Loucy (cell line): ENCODE measurements around the gene CCDC69.
"Not testable (repeated sequence)": the region's sequence is repeated elsewhere in the genome, so short reads cannot be mapped to it uniquely, and the experiment has no call there.

ENCODE experiments used
- H2AFZ ChIP-seq: fragments of 200-600 bp; sonication (generic); 2 replicates; pipeline ENCODE4 v1.6.0; 2016; ENCODE audit warnings: antibody characterized with exemption, mild to moderate bottlenecking, low read length, moderate library complexity
- H3F3A ChIP-seq: fragments of 200-600 bp; 2 replicates; pipeline ENCODE4 v1.6.0; 2016; ENCODE audit warnings: antibody characterized with exemption, low read depth, mild to moderate bottlenecking
- H3K27me3 ChIP-seq: fragments of 200-600 bp; sonication (generic); 2 replicates; pipeline ENCODE4 v1.6.1; 2014; ENCODE audit warnings: low read length, mild to moderate bottlenecking; ENCODE audit not compliant: insufficient read depth, poor library complexity, severe bottlenecking
- H3K36me3 ChIP-seq: fragments of 200-600 bp; sonication (generic); 2 replicates; pipeline ENCODE4 v1.6.1; 2016; ENCODE audit warnings: low read length; ENCODE audit not compliant: insufficient read depth
- H3K4me1 ChIP-seq: fragments of 200-600 bp; sonication (generic); 2 replicates; pipeline ENCODE4 v1.5.1; 2014; ENCODE audit warnings: low read length, mild to moderate bottlenecking; ENCODE audit not compliant: insufficient read depth, poor library complexity, severe bottlenecking
- H3K4me2 ChIP-seq: fragments of 200-600 bp; sonication (generic); 2 replicates; pipeline ENCODE4 v1.6.0; 2014; ENCODE audit warnings: antibody characterized with exemption, low read length, low read depth, mild to moderate bottlenecking; ENCODE audit not compliant: poor library complexity, severe bottlenecking
- H3K4me3 ChIP-seq: fragments of 200-600 bp; sonication (generic); 2 replicates; pipeline ENCODE4 v1.5.1; 2014; ENCODE audit warnings: low read length, mild to moderate bottlenecking, mixed read lengths; ENCODE audit not compliant: poor library complexity, severe bottlenecking
- H3K79me2 ChIP-seq: fragments of 200-600 bp; sonication (generic); 2 replicates; pipeline ENCODE4 v1.6.1; 2014; ENCODE audit warnings: low read length; ENCODE audit not compliant: insufficient read depth
- H3K9ac ChIP-seq: fragments of 200-600 bp; sonication (generic); 2 replicates; pipeline ENCODE4 v1.6.0; 2014; ENCODE audit warnings: mild to moderate bottlenecking, low read depth, low read length, moderate library complexity; ENCODE audit not compliant: poor library complexity, severe bottlenecking
- H3K9me2 ChIP-seq: fragments of 200-600 bp; sonication (generic); replicated peaks from 2 replicates; pipeline ENCODE4 v1.6.1; 2016; ENCODE audit warnings: low read depth, low read length, mixed read lengths
- H3K9me3 ChIP-seq: fragments of 200-600 bp; sonication (generic); 2 replicates; pipeline ENCODE4 v1.6.1; 2014; ENCODE audit warnings: mild to moderate bottlenecking, antibody characterized with exemption, low read length, low read depth; ENCODE audit not compliant: insufficient read depth
- H4K20me1 ChIP-seq: fragments of 200-600 bp; sonication (generic); 2 replicates; pipeline ENCODE4 v1.6.0; 2014; ENCODE audit warnings: antibody characterized with exemption, low read length, mild to moderate bottlenecking; ENCODE audit not compliant: insufficient read depth, poor library complexity, severe bottlenecking
- EZH2phosphoT487 ChIP-seq: fragments of 200-600 bp; IDR thresholded peaks from 2 replicates; pipeline ENCODE4 v1.6.1; 2018; ENCODE audit warnings: antibody characterized with exemption, mild to moderate bottlenecking, moderate library complexity, borderline replicate concordance
- TF ChIP-seq, protein P1 (sequence below): fragments of 200-600 bp; sonication (generic); conservative IDR thresholded peaks from 2 replicates; pipeline ENCODE4 v1.5.1; 2014; ENCODE audit warnings: mild to moderate bottlenecking, antibody characterized with exemption, low read length

The CCDC69 gene

DNA sequence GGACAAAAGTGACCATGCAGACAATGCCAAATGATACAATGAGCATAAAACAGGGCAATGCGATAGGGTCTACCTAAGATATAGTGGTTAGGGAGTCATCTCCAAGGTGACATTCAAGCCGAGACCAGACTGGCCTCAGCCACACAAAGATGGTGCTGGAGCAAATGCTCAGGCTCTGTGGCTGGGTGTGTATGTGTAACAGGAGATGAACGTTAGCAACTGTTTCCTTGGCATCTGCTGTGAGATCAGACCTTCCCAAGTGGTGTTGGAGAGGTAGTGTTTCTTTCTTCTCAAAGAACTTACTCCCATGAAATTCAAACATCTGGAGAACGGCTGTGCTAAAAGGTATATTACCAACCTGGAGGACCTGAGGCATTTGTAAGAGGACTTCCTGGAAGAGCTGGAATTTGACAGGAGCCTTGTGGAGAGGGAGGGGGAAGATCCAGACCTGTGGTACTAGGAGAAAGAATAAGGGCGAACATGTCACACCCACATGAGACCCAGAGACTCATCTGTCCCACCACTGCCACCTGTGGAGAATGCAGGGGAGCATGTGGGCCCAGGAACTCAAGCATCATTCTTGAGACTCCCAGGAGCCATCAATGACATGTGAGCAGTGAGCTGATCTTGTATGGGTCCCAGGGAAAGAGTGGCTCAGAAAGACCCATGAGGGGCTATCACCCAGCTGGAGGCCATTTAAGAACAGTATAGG lies 45.0 kb downstream of the CCDC69 start:
- Histone ChIP-seq H3K27me3 (no peaks in the 10 kb centered on the region), H3K9ac (no peak overlapping the region), H3K9me2 (no peaks in the 10 kb centered on the region), H3K79me2 (no peaks in the 10 kb centered on the region), H3K4me2 (no peak overlapping the region), H3K4me3 (no peak overlapping the region), H2AFZ (no peak overlapping the region), H3K9me3 (no peaks in the 10 kb centered on the region), H4K20me1 (no peaks in the 10 kb centered on the region), H3F3A (no peaks in the 10 kb centered on the region), H3K36me3 (peaks cover 8% of the 10 kb centered on the region; the same call in 1 of the 2 replicates), H3K4me1 (no peaks in the 10 kb centered on the region)
- TF ChIP-seq, protein P1, sequence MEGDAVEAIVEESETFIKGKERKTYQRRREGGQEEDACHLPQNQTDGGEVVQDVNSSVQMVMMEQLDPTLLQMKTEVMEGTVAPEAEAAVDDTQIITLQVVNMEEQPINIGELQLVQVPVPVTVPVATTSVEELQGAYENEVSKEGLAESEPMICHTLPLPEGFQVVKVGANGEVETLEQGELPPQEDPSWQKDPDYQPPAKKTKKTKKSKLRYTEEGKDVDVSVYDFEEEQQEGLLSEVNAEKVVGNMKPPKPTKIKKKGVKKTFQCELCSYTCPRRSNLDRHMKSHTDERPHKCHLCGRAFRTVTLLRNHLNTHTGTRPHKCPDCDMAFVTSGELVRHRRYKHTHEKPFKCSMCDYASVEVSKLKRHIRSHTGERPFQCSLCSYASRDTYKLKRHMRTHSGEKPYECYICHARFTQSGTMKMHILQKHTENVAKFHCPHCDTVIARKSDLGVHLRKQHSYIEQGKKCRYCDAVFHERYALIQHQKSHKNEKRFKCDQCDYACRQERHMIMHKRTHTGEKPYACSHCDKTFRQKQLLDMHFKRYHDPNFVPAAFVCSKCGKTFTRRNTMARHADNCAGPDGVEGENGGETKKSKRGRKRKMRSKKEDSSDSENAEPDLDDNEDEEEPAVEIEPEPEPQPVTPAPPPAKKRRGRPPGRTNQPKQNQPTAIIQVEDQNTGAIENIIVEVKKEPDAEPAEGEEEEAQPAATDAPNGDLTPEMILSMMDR, result no peak
- no peak for TF ChIP-seq EZH2phosphoT487

DNA sequence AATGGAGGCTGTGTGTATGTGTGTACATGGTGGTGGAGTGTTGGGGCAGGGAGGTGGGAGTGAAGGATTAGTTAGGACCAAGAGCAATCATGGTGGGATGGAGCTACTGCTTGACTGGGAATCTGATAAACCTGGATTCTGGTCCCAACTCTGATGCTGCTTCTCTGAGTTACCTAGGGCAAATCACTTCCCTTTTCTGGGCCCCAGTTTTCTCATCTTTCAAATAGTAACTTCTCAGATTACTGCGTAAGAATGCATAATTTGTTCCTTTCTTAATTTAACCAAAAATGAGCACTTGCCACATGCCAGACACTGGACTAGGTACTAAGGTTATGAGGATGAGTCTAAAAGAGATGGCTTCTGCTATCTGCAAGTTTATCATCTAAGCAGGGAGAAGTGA lies 45.5 kb downstream of the CCDC69 start:
- H3K79me2 ChIP-seq, result no peaks in the 10 kb centered on the region
- TF ChIP-seq, protein P1, result no peak
- no peak for TF ChIP-seq EZH2phosphoT487

DNA sequence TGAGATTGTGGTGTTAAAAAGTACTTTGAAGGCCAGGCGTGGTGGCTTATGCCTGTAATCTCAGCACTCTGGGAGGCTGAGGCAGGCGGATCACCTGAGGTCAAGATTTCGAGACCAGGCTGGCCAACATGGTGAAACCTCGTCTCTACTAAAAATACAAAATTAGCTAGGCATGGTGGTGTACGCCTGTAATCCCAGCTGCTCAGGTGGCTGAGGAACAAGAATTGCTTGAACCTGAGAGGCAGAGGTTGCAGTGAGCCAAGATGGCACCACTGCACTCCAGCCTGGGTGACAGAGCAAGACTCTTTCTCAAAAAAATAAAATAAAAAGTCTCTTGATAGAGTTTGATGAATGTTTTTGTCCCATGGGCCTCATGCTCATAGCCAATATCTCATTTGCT lies 47.6 kb downstream of the CCDC69 start:
- not testable (repeated sequence) for H3K27me3 ChIP-seq, H3K79me2 ChIP-seq, H3K9ac ChIP-seq, H3K9me2 ChIP-seq, H3K36me3 ChIP-seq, H3K4me2 ChIP-seq, H3K4me1 ChIP-seq, H2AFZ ChIP-seq, H3K4me3 ChIP-seq, H3F3A ChIP-seq, H3K9me3 ChIP-seq, H4K20me1 ChIP-seq

More for the DNA sequence above, 45.5 kb downstream of the CCDC69 start:
- no peaks in the 10 kb centered on the region for H3F3A ChIP-seq
- H2AFZ ChIP-seq, result no peak overlapping the region
- no peaks in the 10 kb centered on the region for H3K9me2 ChIP-seq
- no peaks in the 10 kb centered on the region for H4K20me1 ChIP-seq
- no peaks in the 10 kb centered on the region for H3K27me3 ChIP-seq
- no peak overlapping the region for H3K4me2 ChIP-seq
- no peak overlapping the region for H3K4me3 ChIP-seq
- no peaks in the 10 kb centered on the region for H3K9me3 ChIP-seq
- no peak overlapping the region for H3K9ac ChIP-seq
- H3K36me3 ChIP-seq, result peaks cover 5% of the 10 kb centered on the region; the same call in 1 of the 2 replicates
- no peaks in the 10 kb centered on the region for H3K4me1 ChIP-seq

DNA sequence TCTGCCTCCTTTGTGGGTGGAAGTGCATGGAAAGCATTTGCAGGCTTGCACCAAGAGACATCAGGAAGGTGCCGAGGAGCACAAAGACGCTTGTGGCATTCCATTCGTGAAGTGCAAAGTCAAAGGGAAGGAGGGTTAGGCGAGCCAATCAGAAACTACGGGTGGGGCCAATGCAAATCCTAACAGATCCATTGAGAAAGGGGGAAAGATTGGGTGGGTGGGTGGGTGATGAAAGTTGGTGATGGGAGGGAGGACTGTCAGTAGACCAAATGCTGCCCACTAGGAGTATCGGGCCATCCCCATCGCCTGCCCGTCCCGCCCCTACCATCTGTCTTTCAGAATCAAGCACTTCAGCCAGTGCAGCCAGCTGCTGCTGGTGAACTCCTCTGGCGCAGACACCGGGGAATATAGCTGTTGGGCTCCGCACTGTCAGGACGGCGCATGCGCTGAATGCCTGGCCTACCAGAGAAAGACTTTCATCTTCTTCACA lies 49.2 kb downstream of the CCDC69 start:
- H3K36me3 ChIP-seq, result peaks cover 5% of the 10 kb centered on the region; the same call in 1 of the 2 replicates
- no peak overlapping the region for H2AFZ ChIP-seq
- H3F3A ChIP-seq, result no peaks in the 10 kb centered on the region
- H4K20me1 ChIP-seq, result no peaks in the 10 kb centered on the region
- no peaks in the 10 kb centered on the region for H3K79me2 ChIP-seq
- H3K4me2 ChIP-seq, result no peak overlapping the region
- no peaks in the 10 kb centered on the region for H3K9me3 ChIP-seq
- no peaks in the 10 kb centered on the region for H3K9me2 ChIP-seq
- no peak for TF ChIP-seq EZH2phosphoT487
- TF ChIP-seq, protein P1, result no peak
- no peaks in the 10 kb centered on the region for H3K27me3 ChIP-seq
- H3K9ac ChIP-seq, result no peak overlapping the region
- no peak overlapping the region for H3K4me3 ChIP-seq
- H3K4me1 ChIP-seq, result no peaks in the 10 kb centered on the region
